ENCODE results near the gene MRPL48.

The MRPL48 gene

GRCh38 chr11:73795925-73796632 lies 8.4 kb downstream of the MRPL48 start:
- Histone ChIP-seq H3K4me3 (ENCODE audit: low read depth in 1 of 5, low read length in 5 of 5) (no peak overlapping the region), H3K9me3 (ENCODE audit: control insufficient read depth in 5 of 5, low read length in 5 of 5) (no peaks in the 10 kb centered on the region), H3K27ac (ENCODE audit: low read depth, low read length) (no peak overlapping the region)

GRCh38 chr11:73797457-73797856 lies 9.8 kb downstream of the MRPL48 start:
- no peak overlapping the region for H3K4me3 ChIP-seq (ENCODE audit: low read depth in 1 of 5, low read length in 5 of 5)
- H3K9me3 ChIP-seq (ENCODE audit: control insufficient read depth in 5 of 5, low read length in 5 of 5) = no peaks in the 10 kb centered on the region
- no peak overlapping the region for H3K9ac ChIP-seq (ENCODE audit: low read length in 5 of 5)
- peaks cover 0 to 15% (median 11%) of the 10 kb centered on the region in 5 donors for H3K36me3 ChIP-seq (ENCODE audit: control insufficient read depth in 5 of 5, insufficient read depth in 5 of 5, low read length in 5 of 5)
- no peaks in the 10 kb centered on the region for H3K27me3 ChIP-seq (ENCODE audit: control insufficient read depth in 5 of 5, insufficient read depth in 4 of 5, low read length in 5 of 5)
- no peak overlapping the region for H3K27ac ChIP-seq (ENCODE audit: low read depth, low read length)
- no peaks in the 10 kb centered on the region for H3K4me1 ChIP-seq (ENCODE audit: control insufficient read depth in 5 of 5, insufficient read depth in 5 of 5, low read length in 5 of 5)

More at GRCh38 chr11:73795925-73796632, 8.4 kb downstream of the MRPL48 start:
- Histone ChIP-seq H3K27me3 (ENCODE audit: control insufficient read depth in 5 of 5, insufficient read depth in 4 of 5, low read length in 5 of 5) (no peaks in the 10 kb centered on the region), H3K4me1 (ENCODE audit: control insufficient read depth in 5 of 5, insufficient read depth in 5 of 5, low read length in 5 of 5) (no peaks in the 10 kb centered on the region), H3K9ac (ENCODE audit: low read length in 5 of 5) (no peak overlapping the region), H3K36me3 (ENCODE audit: control insufficient read depth in 5 of 5, insufficient read depth in 5 of 5, low read length in 5 of 5) (peaks cover 0 to 15% (median 11%) of the 10 kb centered on the region in 5 donors)

- H3K9ac ChIP-seq (ENCODE audit: low read length in 5 of 5) = no peak overlapping the region
- peaks cover 0 to 15% (median 11%) of the 10 kb centered on the region in 5 donors for H3K36me3 ChIP-seq (ENCODE audit: control insufficient read depth in 5 of 5, insufficient read depth in 5 of 5, low read length in 5 of 5)
- no peak overlapping the region for H3K4me3 ChIP-seq (ENCODE audit: low read depth in 1 of 5, low read length in 5 of 5)
- H3K27ac ChIP-seq (ENCODE audit: low read depth, low read length) = no peak overlapping the region
- H3K4me1 ChIP-seq (ENCODE audit: control insufficient read depth in 5 of 5, insufficient read depth in 5 of 5, low read length in 5 of 5) = no peaks in the 10 kb centered on the region
- H3K27me3 ChIP-seq (ENCODE audit: control insufficient read depth in 5 of 5, insufficient read depth in 4 of 5, low read length in 5 of 5) = no peaks in the 10 kb centered on the region
- H3K9me3 ChIP-seq (ENCODE audit: control insufficient read depth in 5 of 5, low read length in 5 of 5) = no peaks in the 10 kb centered on the region
Observed at GRCh38 chr11:73800276-73800806, 12.7 kb downstream of the MRPL48 start.

- no peak overlapping the region for H3K9ac ChIP-seq (ENCODE audit: low read length in 5 of 5)
- H3K4me1 ChIP-seq (ENCODE audit: control insufficient read depth in 5 of 5, insufficient read depth in 5 of 5, low read length in 5 of 5) = no peaks in the 10 kb centered on the region
- H3K9me3 ChIP-seq (ENCODE audit: control insufficient read depth in 5 of 5, low read length in 5 of 5) = no peaks in the 10 kb centered on the region
- H3K36me3 ChIP-seq (ENCODE audit: control insufficient read depth in 5 of 5, insufficient read depth in 5 of 5, low read length in 5 of 5) = peaks cover 3 to 13% (median 10%) of the 10 kb centered on the region in 5 donors
- no peak overlapping the region for H3K4me3 ChIP-seq (ENCODE audit: low read depth in 1 of 5, low read length in 5 of 5)
- H3K27me3 ChIP-seq (ENCODE audit: control insufficient read depth in 5 of 5, insufficient read depth in 4 of 5, low read length in 5 of 5) = no peaks in the 10 kb centered on the region
- no peak overlapping the region for H3K27ac ChIP-seq (ENCODE audit: low read depth, low read length)
Observed at GRCh38 chr11:73801136-73801535, 13.5 kb downstream of the MRPL48 start.

GRCh38 chr11:73804712-73805111 lies 17.0 kb downstream of the MRPL48 start:
- Histone ChIP-seq H3K4me1 (ENCODE audit: control insufficient read depth in 5 of 5, insufficient read depth in 5 of 5, low read length in 5 of 5) (no peaks in the 10 kb centered on the region), H3K36me3 (ENCODE audit: control insufficient read depth in 5 of 5, insufficient read depth in 5 of 5, low read length in 5 of 5) (peaks cover 0 to 10% (median 3%) of the 10 kb centered on the region in 5 donors), H3K27ac (ENCODE audit: low read depth, low read length) (no peak overlapping the region), H3K9me3 (ENCODE audit: control insufficient read depth in 5 of 5, low read length in 5 of 5) (no peaks in the 10 kb centered on the region), H3K27me3 (ENCODE audit: control insufficient read depth in 5 of 5, insufficient read depth in 4 of 5, low read length in 5 of 5) (no peaks in the 10 kb centered on the region), H3K4me3 (ENCODE audit: low read depth in 1 of 5, low read length in 5 of 5) (no peak overlapping the region), H3K9ac (ENCODE audit: low read length in 5 of 5) (no peak overlapping the region)

GRCh38 chr11:73808052-73808451 lies 20.4 kb downstream of the MRPL48 start:
- Histone ChIP-seq H3K9ac (ENCODE audit: low read length in 5 of 5) (no peak overlapping the region), H3K36me3 (ENCODE audit: control insufficient read depth in 5 of 5, insufficient read depth in 5 of 5, low read length in 5 of 5) (peaks cover 0 to 10% (median 3%) of the 10 kb centered on the region in 5 donors), H3K9me3 (ENCODE audit: control insufficient read depth in 5 of 5, low read length in 5 of 5) (no peaks in the 10 kb centered on the region), H3K4me3 (ENCODE audit: low read depth in 1 of 5, low read length in 5 of 5) (no peak overlapping the region), H3K4me1 (ENCODE audit: control insufficient read depth in 5 of 5, insufficient read depth in 5 of 5, low read length in 5 of 5) (no peaks in the 10 kb centered on the region), H3K27ac (ENCODE audit: low read depth, low read length) (no peak overlapping the region), H3K27me3 (ENCODE audit: control insufficient read depth in 5 of 5, insufficient read depth in 4 of 5, low read length in 5 of 5) (no peaks in the 10 kb centered on the region)

GRCh38 chr11:73810637-73811036 lies 23.0 kb downstream of the MRPL48 start:
- Histone ChIP-seq H3K4me1 (ENCODE audit: control insufficient read depth in 5 of 5, insufficient read depth in 5 of 5, low read length in 5 of 5) (no peaks in the 10 kb centered on the region), H3K27ac (ENCODE audit: low read depth, low read length) (no peak overlapping the region)

GRCh38 chr11:73812234-73812633 lies 24.6 kb downstream of the MRPL48 start:
- Histone ChIP-seq H3K4me1 (ENCODE audit: control insufficient read depth in 5 of 5, insufficient read depth in 5 of 5, low read length in 5 of 5) (no peaks in the 10 kb centered on the region), H3K9ac (ENCODE audit: low read length in 5 of 5) (no peak overlapping the region), H3K27ac (ENCODE audit: low read depth, low read length) (no peak overlapping the region), H3K9me3 (ENCODE audit: control insufficient read depth in 5 of 5, low read length in 5 of 5) (no peaks in the 10 kb centered on the region), H3K4me3 (ENCODE audit: low read depth in 1 of 5, low read length in 5 of 5) (no peak overlapping the region), H3K36me3 (ENCODE audit: control insufficient read depth in 5 of 5, insufficient read depth in 5 of 5, low read length in 5 of 5) (peaks cover 0 to 6% (median 0%) of the 10 kb centered on the region in 5 donors), H3K27me3 (ENCODE audit: control insufficient read depth in 5 of 5, insufficient read depth in 4 of 5, low read length in 5 of 5) (no peaks in the 10 kb centered on the region)

More at GRCh38 chr11:73810637-73811036, 23.0 kb downstream of the MRPL48 start:
- no peaks in the 10 kb centered on the region for H3K27me3 ChIP-seq (ENCODE audit: control insufficient read depth in 5 of 5, insufficient read depth in 4 of 5, low read length in 5 of 5)
- H3K9me3 ChIP-seq (ENCODE audit: control insufficient read depth in 5 of 5, low read length in 5 of 5) = no peaks in the 10 kb centered on the region
- H3K36me3 ChIP-seq (ENCODE audit: control insufficient read depth in 5 of 5, insufficient read depth in 5 of 5, low read length in 5 of 5) = peaks cover 0 to 10% (median 3%) of the 10 kb centered on the region in 5 donors
- H3K4me3 ChIP-seq (ENCODE audit: low read depth in 1 of 5, low read length in 5 of 5) = no peak overlapping the region
- no peak overlapping the region for H3K9ac ChIP-seq (ENCODE audit: low read length in 5 of 5)

- H3K27ac ChIP-seq (ENCODE audit: low read depth, low read length) = no peak overlapping the region
- H3K4me3 ChIP-seq (ENCODE audit: low read depth in 1 of 5, low read length in 5 of 5) = no peak overlapping the region
- no peak overlapping the region for H3K9ac ChIP-seq (ENCODE audit: low read length in 5 of 5)
- no peaks in the 10 kb centered on the region for H3K27me3 ChIP-seq (ENCODE audit: control insufficient read depth in 5 of 5, insufficient read depth in 4 of 5, low read length in 5 of 5)
- no peaks in the 10 kb centered on the region for H3K36me3 ChIP-seq (ENCODE audit: control insufficient read depth in 5 of 5, insufficient read depth in 5 of 5, low read length in 5 of 5)
- no peaks in the 10 kb centered on the region for H3K9me3 ChIP-seq (ENCODE audit: control insufficient read depth in 5 of 5, low read length in 5 of 5)
- no peaks in the 10 kb centered on the region for H3K4me1 ChIP-seq (ENCODE audit: control insufficient read depth in 5 of 5, insufficient read depth in 5 of 5, low read length in 5 of 5)
Observed at GRCh38 chr11:73814812-73815211, 27.1 kb downstream of the MRPL48 start.

GRCh38 chr11:73818846-73819245 lies 31.2 kb downstream of the MRPL48 start:
- Histone ChIP-seq H3K27ac (ENCODE audit: low read depth, low read length) (no peak overlapping the region), H3K27me3 (ENCODE audit: control insufficient read depth in 5 of 5, insufficient read depth in 4 of 5, low read length in 5 of 5) (no peaks in the 10 kb centered on the region), H3K4me1 (ENCODE audit: control insufficient read depth in 5 of 5, insufficient read depth in 5 of 5, low read length in 5 of 5) (no peaks in the 10 kb centered on the region), H3K36me3 (ENCODE audit: control insufficient read depth in 5 of 5, insufficient read depth in 5 of 5, low read length in 5 of 5) (peaks cover 0 to 4% (median 0%) of the 10 kb centered on the region in 5 donors), H3K9ac (ENCODE audit: low read length in 5 of 5) (no peak overlapping the region), H3K4me3 (ENCODE audit: low read depth in 1 of 5, low read length in 5 of 5) (no peak overlapping the region), H3K9me3 (ENCODE audit: control insufficient read depth in 5 of 5, low read length in 5 of 5) (no peaks in the 10 kb centered on the region)

Measured in subcutaneous abdominal adipose tissue (tissue), 5 donors.